ENCODE data around the gene ADAM22.

The ADAM22 gene

GRCh38 chr7:87961754-87962153 lies 27.7 kb downstream of the ADAM22 start:
- no peak for DNase-seq (ENCODE audit: low read depth)

GRCh38 chr7:87966271-87966670 lies 32.2 kb downstream of the ADAM22 start:
- no peak for DNase-seq (ENCODE audit: low read depth)

GRCh38 chr7:87968021-87968420 lies 34.0 kb downstream of the ADAM22 start:
- no peak for DNase-seq (ENCODE audit: low read depth)

- no peak for DNase-seq (ENCODE audit: low read depth)
Observed at GRCh38 chr7:87982116-87982515, 48.1 kb downstream of the ADAM22 start.

GRCh38 chr7:87984088-87984487 lies 50.0 kb downstream of the ADAM22 start:
- DNase-seq (ENCODE audit: low read depth) = no peak

- no peak for DNase-seq (ENCODE audit: low read depth)
Observed at GRCh38 chr7:87993269-87993668, 59.2 kb downstream of the ADAM22 start.

- DNase-seq (ENCODE audit: low read depth) = no peak
Observed at GRCh38 chr7:87999261-87999660, 65.2 kb downstream of the ADAM22 start.

GRCh38 chr7:88001744-88002530 lies 67.9 kb downstream of the ADAM22 start:
- no peak for DNase-seq (ENCODE audit: low read depth)

GRCh38 chr7:88002617-88003016 lies 68.6 kb downstream of the ADAM22 start:
- no peak for DNase-seq (ENCODE audit: low read depth)

- DNase-seq (ENCODE audit: low read depth) = no peak
Observed at GRCh38 chr7:88003581-88003980, 69.5 kb downstream of the ADAM22 start.

- DNase-seq (ENCODE audit: low read depth) = no peak
Observed at GRCh38 chr7:88005191-88005590, 71.1 kb downstream of the ADAM22 start.

GRCh38 chr7:88009651-88010050 lies 75.6 kb downstream of the ADAM22 start:
- DNase-seq (ENCODE audit: low read depth) = no peak

- no peak for DNase-seq (ENCODE audit: low read depth)
Observed at GRCh38 chr7:88012086-88012485, 78.0 kb downstream of the ADAM22 start.

GRCh38 chr7:88013981-88014380 lies 79.9 kb downstream of the ADAM22 start:
- DNase-seq (ENCODE audit: low read depth) = no peak

GRCh38 chr7:88014581-88014980 lies 80.5 kb downstream of the ADAM22 start:
- no peak for DNase-seq (ENCODE audit: low read depth)

- no peak for DNase-seq (ENCODE audit: low read depth)
Observed at GRCh38 chr7:88015309-88015708, 81.3 kb downstream of the ADAM22 start.

- no peak for DNase-seq (ENCODE audit: low read depth)
Observed at GRCh38 chr7:88018501-88018900, 84.5 kb downstream of the ADAM22 start.

GRCh38 chr7:88020953-88021665 lies 87.1 kb downstream of the ADAM22 start:
- DNase-seq (ENCODE audit: low read depth) = no peak

- no peak for DNase-seq (ENCODE audit: low read depth)
Observed at GRCh38 chr7:88027724-88028123, 93.7 kb downstream of the ADAM22 start.

- no peak for DNase-seq (ENCODE audit: low read depth)
Observed at GRCh38 chr7:88034083-88034695, 100.1 kb downstream of the ADAM22 start.

- DNase-seq (ENCODE audit: low read depth) = no peak
Observed at GRCh38 chr7:88037050-88037449, 103.0 kb downstream of the ADAM22 start.

GRCh38 chr7:88040694-88041093 lies 106.6 kb downstream of the ADAM22 start:
- no peak for DNase-seq (ENCODE audit: low read depth)

- DNase-seq (ENCODE audit: low read depth) = no peak
Observed at GRCh38 chr7:88041583-88041982, 107.5 kb downstream of the ADAM22 start.

Data from activated gamma-delta T cell treated with anti-CD3 and anti-CD28 coated beads, Interleukin-2, amount 50 U/mL, for 16 hours (primary cell).